CD4-positive, alpha-beta T cell treated with Interleukin-17A for 1 hour (primary cell): Measurements from ENCODE around the gene DIABLO.
"Not testable (repeated sequence)": the region's sequence is repeated elsewhere in the genome, so short reads cannot be mapped to it uniquely, and the experiment has no call there.

Experiments
- DNase-seq: peaks from one replicate; pipeline ENCODE4 v3.0.0-alpha.2; 2020

Gene DIABLO

GRCh38 chr12:122225683-122226365, at the start of gene DIABLO:
Gene DIABLO, minus strand, starts transcription at chr12:122226052. Its CDS starts 38 bp downstream, at chr12:122226014.
- peak; percentile 100 for DNase-seq

DNA sequence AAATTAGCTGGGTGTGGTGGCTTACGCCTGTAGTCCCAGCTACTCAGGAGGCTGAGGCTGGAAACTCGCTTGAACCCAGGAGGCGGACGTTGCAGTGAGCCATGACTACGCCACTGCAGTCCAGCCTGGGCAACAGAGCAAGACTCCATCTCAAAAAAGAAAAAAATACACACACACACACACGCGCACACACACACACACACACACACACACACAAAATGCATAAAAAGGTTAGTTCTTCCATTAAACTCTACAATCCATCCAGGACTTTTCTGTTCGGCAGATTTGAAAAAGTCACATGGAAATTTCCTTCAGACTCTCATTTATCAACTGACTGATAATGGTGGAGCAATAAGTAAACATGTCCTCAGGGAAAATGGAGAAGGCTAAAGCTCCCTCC, 49.6 kb upstream of the DIABLO start:
- no peak for DNase-seq

GRCh38 chr12:122266230-122266901, 40.5 kb upstream of the DIABLO start, which contains the start of gene VPS33A:
Gene VPS33A, minus strand, starts transcription at chr12:122266494. Its CDS starts 86 bp downstream, at chr12:122266408.
- DNase-seq: peak; percentile 95

DNA sequence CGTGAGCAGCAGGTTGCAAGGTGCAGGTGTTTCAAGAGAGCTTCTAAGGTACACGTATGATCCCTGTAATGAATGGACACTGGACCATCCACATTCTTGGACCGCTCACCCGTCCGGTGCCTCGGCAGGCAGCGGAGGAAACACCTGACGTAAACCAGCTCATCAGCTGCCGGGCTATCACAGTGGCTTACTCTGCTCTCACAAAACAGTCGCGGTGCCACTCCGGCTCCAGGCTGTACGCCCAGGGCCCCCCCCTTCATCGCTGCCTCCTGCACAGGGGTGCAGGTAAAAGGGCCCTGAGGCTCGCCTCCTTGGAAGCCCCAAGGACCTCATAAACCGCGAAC, 40.0 kb upstream of the DIABLO start:
- no peak for DNase-seq

DNA sequence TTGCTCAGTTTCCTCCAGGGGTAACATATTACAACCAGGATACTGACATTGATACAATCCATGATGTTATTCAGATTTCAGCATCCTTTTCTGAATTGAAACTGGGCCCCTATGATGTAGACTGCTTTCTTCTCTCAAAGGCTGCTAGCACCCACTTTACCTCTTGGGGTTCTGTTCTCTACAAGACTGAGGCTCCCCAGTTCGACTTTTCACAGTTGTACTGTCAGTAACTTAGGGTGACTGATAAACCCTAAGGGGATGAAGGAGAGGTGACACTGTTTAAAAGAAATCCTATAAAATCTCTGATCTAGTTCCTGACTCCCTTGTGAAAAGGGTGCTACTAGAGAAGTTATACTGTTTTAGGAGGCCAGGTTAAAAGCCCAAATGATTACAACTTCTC, 39.6 kb upstream of the DIABLO start:
- DNase-seq: peak; percentile 50

DNA sequence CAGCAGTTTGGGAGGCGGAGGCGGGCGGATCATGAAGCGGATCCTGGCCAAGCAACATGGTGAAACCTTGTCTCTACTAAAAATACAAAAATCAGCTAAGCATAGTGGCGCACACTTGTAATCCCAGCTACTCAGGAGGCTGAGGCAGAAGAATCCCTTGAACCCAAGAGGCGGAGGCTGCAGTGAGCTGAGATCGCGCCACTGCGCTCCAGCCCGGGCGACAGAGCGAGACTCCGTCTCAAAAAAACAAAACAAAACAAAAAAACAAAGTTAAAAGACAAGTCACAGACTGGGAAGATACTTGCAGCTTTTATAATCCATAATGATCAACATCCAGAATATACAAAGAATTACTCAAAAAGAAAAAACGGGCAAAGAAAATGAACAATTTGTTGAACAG, 34.9 kb upstream of the DIABLO start:
- DNase-seq: not testable (repeated sequence)

- DNase-seq: not testable (repeated sequence)
Observed at GRCh38 chr12:122258939-122259338, 33.1 kb upstream of the DIABLO start.

- not testable (repeated sequence) for DNase-seq
Observed at GRCh38 chr12:122258462-122258861, 32.6 kb upstream of the DIABLO start.

GRCh38 chr12:122250536-122250935, 24.7 kb upstream of the DIABLO start:
- DNase-seq: no peak

DNA sequence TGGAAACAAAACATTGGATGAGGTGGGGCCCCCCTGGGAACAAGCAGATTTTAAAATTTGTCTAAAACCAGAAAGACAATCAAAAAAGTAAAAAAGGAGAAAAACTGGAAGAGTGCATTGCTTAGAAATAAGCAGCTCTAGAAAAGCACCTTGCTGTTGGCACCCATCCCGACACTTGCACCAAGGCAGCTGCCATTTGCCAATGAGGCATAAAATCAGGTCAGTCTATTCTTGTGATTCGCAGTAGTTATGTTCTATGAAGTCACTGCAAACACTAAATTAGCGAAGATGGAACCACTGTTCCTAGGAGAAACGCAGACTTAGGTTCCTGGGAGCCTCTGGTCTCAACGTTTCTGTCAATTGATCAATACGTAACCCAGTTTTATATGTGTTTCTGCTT, 24.2 kb upstream of the DIABLO start:
- no peak for DNase-seq

DNA sequence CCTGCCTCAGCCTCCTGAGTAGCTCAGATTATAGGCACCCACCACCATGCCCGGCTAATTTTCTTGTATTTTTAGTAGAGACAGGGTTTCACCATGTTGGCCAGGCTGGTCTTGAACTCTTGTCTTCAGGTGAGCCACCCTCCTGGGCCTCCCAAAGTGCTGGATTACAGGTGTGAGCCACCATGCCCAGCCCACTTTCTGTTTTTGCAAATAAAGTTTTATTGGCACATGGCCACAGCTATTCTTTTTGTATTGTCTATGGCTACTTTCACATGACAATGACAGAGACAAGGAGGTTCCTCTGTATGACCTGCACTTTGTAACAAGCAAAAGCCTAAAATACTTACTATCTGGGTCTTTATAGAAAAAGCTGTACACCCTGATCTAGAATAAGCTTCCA, 19.7 kb upstream of the DIABLO start:
- peak; percentile 30 for DNase-seq

GRCh38 chr12:122244565-122245371, 18.9 kb upstream of the DIABLO start:
- DNase-seq: peak; percentile 62

DNA sequence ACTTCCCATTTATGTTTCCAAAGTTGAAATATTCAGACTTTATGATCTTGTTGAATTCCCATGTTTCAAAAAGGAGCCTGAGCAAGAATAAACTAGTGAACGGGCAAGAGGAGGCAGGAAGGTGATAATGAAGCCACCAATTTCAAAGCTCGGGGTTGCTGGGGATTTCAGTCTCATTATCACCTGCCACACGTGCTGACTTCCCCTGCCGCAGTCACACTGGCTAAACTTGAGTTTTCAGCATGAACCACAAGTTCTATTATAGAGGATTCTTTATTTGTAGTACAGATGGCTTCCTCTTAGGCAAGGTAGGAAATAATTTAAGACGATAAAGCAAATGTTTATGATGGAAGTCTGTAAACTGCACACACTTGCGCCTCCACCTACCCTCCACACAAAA, 18.1 kb upstream of the DIABLO start:
- peak; percentile 47 for DNase-seq

- DNase-seq: no peak
Observed at GRCh38 chr12:122238861-122239260, 13.0 kb upstream of the DIABLO start.

DNA sequence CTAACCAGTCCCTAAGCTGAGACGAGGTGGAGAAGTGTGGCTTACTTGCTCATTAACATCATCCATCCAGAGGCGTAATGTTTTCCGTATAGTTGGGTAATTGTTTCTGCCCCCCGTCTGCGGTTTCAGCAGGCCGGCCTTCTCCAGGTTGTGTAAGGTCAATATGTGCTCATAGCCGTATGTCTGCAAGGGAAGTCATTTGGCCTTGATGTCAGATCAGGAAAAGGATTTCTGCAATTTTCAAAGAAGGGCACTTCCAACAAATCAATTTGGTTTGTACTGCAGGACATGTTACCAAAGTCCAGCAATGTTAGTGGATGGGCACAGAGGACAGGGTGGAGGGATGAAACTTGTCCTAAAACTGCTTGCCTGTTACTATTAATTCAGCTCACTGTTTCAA, 9.9 kb upstream of the DIABLO start:
- DNase-seq: no peak

DNA sequence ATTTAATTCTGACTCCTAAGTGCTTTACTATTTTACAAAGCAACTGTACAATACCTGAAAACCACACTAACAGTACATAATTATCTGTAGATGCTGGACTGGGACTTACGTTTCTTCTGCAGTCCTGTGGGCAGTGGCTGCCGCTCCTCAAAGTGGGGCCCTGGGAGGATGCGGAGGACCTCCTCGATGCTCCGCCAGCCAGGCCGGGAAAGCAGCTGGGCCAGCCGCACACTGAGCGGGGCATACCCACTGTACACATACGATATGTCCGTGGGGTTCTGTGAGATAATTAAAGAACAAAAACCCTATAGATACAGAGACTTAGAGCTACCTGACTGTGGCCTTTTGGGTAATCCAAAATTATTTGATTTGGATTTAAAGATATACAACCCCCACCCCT, 6.8 kb upstream of the DIABLO start:
- DNase-seq: no peak

DNA sequence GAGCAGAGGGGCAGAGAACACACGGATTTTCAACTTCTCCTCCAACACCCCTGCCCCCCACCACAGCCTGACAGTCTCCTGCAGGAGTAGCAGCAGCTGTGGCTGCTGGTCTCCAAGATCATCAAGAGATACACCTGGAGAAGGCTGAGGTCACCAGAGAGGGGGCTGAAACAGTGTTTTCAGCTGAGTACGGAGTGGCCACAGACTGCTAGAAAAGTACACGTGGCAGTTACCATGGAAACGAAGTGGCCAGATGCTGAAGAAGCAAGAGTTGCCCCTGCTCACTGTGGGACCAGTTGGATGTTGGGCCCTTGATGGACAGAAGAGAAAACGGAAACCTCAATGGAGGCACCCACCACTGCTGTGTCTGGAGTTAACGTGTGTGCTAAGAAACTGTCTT, 4.9 kb upstream of the DIABLO start:
- DNase-seq: no peak

DNA sequence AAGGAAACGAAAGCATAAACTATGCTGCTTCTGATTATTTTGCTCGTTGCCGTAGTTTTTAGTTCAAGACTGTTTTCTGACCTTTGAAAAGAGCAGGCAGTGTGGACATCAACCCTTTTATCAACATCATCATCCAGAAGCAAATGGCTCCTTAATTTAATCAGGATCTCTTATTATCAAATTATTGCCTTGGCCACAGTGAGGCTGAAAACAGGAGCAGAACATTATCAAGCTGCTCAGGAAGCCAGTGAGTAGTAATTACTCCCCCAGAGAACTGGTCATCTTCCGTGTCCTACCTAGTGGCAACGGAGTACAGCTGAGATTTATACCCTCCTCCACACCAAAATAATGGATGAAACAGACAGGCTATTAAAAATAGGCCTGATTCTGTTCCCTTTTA, 2.2 kb upstream of the DIABLO start:
- DNase-seq: no peak

DNA sequence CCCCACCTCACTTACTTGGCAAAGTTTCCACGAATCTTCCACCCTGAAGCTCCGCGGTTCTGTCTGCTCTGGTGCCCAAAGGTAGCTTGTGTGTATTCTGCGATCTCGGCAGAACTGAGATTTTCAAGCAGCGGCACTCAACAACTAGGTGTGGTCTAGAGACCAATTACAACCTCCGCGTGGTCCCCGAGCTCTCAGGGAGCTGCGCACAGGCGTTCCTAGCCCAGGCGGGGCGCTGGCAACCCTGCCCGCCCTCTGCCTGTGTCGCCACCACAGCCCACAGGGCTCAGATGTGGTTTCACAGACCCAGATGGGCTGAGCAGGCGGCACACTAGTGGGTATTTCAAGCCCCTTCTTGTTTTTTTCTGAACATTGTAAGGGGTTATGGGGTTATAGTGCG, 1.5 kb upstream of the DIABLO start:
- DNase-seq: peak; percentile 82

- no peak for DNase-seq
Observed at GRCh38 chr12:122226366-122227125, 694 bp upstream of the DIABLO start.

DNA sequence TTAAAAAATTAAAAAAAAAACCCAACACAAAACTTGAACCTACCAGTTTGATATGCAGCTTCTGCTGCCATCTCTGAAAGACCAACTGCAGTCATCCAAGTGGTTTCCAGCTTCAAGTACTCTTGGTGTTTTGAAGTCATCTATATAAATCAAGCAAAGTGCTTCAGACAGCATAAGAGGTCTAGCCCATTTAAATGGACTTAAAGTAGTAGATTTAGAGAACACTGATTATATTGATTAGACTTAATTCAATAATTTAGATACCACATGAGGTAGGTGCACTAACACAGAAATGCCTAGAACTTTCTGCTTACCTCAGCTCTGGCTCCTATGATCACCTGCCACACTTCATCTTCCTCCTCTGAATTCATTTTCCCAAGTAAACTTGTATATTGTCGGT, 9.4 kb downstream of the DIABLO start:
- DNase-seq: no peak

- DNase-seq: no peak
Observed at GRCh38 chr12:122215771-122216170, 10.1 kb downstream of the DIABLO start.
